Caki2 (cell line): ENCODE measurements around the gene HES3. TPM values are rescaled to one million over a fixed set of nuclear protein-coding genes. Genes with fewer than 3 reads are reported as not detected.

ENCODE experiments used
- DNase-seq: peaks from one replicate; pipeline ENCODE4 v3.0.0-alpha.2; 2015; ENCODE audit warnings: low read depth
- in situ Hi-C: cut with HindIII; loops from 2 replicates; pipeline ENCODE4 v1.10.0; 2016; ENCODE audit warnings: low sequenced_read_pairs, low pct_unique_long_range_greater_than_20kb, mixed read lengths
- total RNA-seq: library from RNA; depleted of rRNA; stranded (reverse); fragments of >200 nt; shearing (Covaris generic); gene quantifications from 2 replicates; pipeline ENCODE4 v1.2.3, GENCODE V29; 2014; ENCODE audit warnings: low replicate concordance

The HES3 gene
- total RNA-seq, 1 experiment from 2014 or later: not detected

GRCh38 chr1:6271006-6271405 lies 27.0 kb downstream of the HES3 start:
- DNase-seq: no peak
- in situ Hi-C loops: no loop called here

DNA sequence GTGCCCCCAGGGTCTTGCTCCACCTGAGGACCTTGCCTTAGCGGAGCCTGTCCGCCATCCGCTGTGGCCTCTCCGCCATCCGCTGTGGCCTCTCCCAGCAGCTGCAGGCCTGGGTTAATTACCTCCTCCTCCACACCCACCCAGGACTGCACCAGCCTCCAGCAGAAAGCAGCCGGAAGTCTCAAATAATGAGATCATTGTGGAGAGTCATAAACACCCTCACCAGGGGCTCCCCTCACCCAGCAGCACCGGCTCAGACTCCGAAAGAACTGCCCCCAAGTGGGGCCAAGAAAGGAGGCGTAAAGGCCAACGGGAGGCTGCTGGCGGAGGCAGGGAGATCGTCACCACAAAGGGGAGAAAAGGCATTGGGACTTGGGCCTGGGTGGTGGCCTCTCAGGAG lies 27.6 kb downstream of the HES3 start:
- no peak for DNase-seq
- in situ Hi-C loops: no loop called here

DNA sequence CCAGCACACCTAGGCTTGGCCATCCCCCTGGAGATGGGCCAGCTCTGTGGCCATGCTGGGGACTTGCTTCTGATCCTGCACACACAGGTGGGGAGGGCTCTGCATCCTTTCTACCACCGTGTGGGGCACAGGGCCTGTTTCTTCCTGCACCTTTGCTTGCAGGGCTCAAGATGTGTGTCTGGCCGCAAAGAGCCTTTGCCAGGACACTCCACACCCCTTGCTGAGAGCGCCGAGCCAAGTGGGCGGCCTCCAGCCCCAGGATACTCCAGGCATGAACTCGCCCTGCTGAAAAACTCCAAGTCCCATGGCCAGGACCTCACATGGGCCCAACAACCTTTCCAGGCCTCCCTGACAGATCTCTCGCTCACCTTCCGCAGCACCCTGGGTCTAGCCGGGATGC lies 28.5 kb downstream of the HES3 start:
- DNase-seq: no peak
- in situ Hi-C loops: no loop called here

DNA sequence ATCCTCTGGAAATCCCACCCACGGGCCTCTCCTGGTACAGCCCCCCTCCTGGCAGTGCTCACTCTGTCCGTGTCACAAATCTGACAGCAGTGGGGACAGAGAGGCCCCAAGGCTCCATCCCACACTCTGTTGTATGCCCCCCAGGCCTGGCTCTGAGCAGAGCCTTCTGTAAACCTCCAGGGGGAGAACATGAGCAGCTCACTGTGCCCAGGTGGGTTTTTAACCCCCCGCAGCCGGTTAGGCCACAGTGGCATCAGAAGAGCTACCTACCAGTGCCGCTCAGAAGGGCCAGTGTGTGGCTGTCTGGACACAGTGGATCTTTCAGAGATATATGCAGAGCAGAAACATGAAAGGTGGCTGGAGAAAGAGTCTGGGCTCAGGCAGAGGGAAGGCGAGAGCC lies 28.9 kb downstream of the HES3 start:
- no peak for DNase-seq
- in situ Hi-C loops: no loop called here

- peak; percentile 73 for DNase-seq
- in situ Hi-C loops: no loop called here
Observed at GRCh38 chr1:6273380-6273891, 29.5 kb downstream of the HES3 start.

GRCh38 chr1:6274102-6274501 lies 30.1 kb downstream of the HES3 start:
- in situ Hi-C loops: no loop called here
- no peak for DNase-seq

GRCh38 chr1:6274622-6275139 lies 30.7 kb downstream of the HES3 start:
- in situ Hi-C loops: no loop called here
- no peak for DNase-seq

GRCh38 chr1:6275826-6276782 lies 32.1 kb downstream of the HES3 start:
- in situ Hi-C loops: no loop called here
- DNase-seq: no peak

DNA sequence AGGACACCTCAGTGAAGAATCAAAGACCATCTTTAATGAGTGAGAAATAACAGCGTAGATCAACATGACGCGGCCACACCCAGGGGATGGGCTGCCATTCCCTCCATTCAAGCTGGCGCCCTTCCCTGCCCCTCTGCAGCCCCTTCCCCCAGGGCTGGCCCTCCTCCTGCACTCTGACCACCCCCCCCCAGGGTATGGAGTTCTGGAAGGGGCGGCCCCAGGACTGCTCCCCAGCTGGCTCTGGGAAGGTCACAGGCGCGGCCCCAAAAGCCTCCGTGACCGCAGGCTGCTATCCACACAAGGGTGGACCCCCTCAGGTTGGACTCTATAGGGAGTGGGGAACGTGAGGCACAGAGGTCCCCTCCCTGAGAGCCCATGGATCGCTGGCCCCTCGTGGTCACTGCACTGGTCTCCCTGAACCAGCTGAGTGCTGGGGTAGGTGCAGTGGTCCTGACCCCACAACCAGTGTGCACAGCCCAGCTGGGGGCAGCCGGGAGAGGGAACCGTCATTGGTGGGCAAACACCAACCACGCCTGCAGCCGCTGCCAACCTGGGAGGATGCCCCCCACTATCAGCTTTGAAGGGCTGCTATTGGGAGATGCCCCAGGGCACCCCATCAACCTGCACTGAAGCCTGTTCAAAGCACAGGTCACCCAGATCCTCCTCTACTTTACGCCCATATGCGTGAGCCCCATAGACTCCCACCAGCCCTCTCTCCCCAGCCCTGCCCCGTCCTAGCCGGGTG lies 33.0 kb downstream of the HES3 start:
- DNase-seq: no peak
- in situ Hi-C loops: no loop called here

DNA sequence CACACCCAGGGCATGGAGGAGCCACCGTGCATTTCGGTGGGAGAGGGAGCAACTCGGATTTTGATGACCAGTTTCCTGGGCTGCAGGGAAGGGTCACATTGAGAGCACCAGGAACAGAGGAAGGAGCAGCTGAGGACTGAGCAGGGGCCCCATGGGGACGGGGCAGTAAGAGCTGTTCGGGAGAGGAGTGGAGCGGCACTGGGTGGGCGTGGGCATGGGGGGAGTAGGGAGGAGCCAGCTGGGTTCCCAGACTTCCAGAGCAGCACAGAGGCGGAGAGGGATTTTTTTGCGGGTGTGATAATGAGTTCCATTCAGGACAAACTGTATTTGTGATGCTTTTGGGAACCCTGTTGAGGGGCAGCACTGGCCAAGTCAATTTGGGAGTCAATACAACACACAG lies 34.3 kb downstream of the HES3 start:
- in situ Hi-C loops: no loop called here
- no peak for DNase-seq

DNA sequence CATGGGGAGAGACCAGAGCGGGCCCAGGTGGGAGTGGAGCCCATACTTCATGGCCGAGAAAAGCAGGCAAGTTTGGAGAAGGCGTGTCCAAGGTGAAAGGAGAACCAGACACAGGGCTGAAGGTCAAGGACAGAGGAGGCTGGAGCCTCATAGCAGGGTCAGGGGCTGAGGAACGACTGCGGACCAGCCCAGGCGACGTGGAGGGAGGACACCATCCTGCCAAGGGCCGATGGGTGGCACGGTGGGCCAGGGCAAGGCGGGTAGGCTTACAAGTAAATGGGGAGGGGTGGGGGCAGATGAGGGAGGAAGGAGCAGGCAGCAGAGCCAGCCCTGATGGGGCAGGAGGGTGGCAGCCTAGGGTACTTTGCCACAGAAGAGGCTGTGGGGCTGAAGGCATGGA lies 35.1 kb downstream of the HES3 start:
- in situ Hi-C loops: no loop called here
- DNase-seq: no peak

- no peak for DNase-seq
- in situ Hi-C loops: no loop called here
Observed at GRCh38 chr1:6279613-6280383, 35.8 kb downstream of the HES3 start.

- in situ Hi-C loops: no loop called here
- DNase-seq: no peak
Observed at GRCh38 chr1:6280761-6281451, 36.9 kb downstream of the HES3 start.

DNA sequence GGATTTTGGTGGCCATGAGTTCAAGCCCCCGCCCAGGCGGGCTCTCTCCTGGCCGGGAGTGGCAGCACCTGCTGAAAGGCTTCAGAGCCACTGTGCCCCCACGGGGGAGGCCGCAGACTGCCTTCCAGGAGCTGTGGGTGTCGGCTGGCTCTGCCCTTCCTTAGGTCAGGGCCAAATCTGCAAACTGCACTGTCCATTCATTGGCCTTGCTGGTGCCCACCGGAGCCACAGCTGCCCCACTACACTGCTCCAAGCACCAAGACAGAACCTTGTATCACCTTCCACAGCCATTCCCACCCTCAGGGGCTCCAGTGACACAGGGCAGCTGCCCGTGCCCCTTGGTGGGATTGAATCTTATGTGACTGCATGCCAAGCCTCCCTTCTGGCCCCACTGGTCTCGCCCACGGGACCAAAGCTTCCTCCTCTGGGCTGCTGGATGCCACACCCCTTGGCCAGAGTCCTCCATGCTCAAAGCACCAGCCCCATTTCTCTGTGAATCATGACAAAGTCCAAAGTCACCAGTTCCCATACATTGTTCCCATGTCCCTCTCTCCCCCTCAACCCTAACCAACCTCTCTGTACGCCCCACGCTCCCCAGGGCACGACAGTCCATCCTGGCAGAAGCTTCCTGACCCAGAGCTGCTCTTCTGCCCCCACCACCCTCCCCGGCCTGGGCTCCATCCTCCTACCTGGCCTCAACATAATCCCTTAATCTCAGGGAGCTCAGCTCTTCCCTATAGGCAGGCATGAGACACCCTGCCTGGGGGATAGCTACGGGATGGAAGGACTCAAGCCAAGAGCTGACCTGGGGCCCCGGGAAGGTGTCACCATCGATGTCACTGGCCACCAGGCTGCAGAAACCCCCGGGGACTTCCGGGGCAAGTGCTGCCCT lies 37.8 kb downstream of the HES3 start:
- DNase-seq: no peak
- in situ Hi-C loops: no loop called here

DNA sequence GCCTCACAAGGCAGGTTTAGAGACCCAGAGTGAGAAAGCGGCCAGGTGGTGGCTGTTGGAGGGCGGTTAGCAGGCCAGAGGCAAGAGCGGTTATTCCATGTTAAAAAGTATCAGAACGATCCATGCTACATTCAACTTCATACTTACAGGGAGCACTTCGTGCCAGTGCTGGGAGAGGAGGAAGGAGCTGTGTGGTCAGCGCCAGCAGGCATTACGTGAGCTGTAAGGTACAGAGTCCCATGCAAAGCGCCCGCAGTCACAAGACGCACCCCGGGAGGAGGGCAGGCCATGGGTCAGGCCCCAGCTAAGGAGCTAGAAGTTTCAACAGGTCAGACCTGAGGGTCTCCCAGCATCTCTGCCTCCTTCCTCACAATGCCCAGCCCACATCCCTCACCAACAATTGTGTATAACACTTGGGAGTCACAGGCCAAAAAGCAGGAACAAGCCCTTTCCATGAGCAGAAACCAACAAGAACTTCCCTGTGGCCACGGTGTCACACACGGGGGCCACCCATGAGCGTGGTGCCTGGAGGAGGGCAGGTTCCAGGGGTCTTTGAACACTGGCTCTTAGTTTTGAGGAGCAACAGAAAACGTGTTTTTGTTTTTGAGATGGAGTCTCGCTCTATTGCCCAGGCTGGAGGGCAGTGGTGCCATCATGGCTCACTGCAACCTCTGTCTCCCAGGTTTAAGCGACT lies 38.7 kb downstream of the HES3 start:
- no peak for DNase-seq
- in situ Hi-C loops: no loop called here

GRCh38 chr1:6285336-6285735 lies 41.4 kb downstream of the HES3 start:
- in situ Hi-C loops: no loop called here
- no peak for DNase-seq
